Stimulated activated CD8-positive, alpha-beta memory T cell treated with anti-CD3 and anti-CD28 coated beads, Interleukin-4, amount 100 ng/mL, for 4 hours (primary cell): Measurements from ENCODE around the gene RNF150.

ENCODE experiments used
- DNase-seq, 2 donors: peaks; one replicate each; pipeline ENCODE4 v3.0.0-alpha.2; 2020; ENCODE audit warnings: low read depth in 2 of 2, low spot score in 1 of 2

The RNF150 gene

DNA sequence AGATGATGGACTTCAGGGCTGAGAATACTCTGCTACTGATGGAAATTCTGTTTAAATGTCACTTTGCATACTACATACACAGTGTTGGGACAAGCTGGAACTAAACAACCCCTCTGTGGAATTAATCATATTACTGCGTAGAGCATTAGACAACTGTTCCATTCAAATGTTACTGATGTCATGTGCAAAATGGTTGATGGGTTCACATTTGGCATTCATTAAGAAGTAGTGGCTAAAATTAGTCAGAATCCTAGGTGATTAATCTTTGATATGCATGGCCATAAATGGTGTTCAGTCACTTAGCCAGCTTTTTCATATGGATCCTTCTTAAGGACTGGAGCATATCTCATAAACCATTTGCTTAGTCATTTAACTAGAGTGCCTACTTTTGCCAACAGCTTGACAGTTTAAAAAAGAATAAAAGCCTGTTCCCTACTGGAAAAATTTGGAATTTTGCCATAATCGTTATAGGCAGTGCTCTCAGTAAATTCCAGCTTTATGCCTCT, 105.2 kb downstream of the RNF150 start:
- DNase-seq: no peak

- no peak for DNase-seq
These were observed 105.8 kb downstream of the RNF150 start for GRCh38 chr4:141027421-141027820.

DNA sequence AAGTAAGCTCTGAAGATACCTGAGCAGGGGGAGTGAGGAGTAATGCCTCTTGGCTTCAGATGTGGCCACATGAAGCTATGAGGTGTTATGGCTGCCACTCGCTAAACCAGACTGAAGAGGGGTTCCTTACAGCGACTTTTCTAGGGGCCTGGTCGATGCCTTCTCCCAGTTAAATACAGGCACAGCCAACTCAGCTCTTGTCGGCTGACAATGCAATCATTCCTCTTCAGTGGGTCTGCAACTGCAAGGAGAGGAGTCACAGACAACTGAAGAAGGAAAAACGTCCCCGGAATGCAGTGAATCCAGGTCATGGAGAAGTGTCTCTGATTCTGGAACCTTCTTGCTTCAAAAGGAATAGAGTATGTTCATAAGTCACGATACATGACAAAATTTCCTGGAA, 106.4 kb downstream of the RNF150 start:
- no peak for DNase-seq

- DNase-seq: no peak
These were observed 110.2 kb downstream of the RNF150 start for GRCh38 chr4:141023051-141023450.

- DNase-seq: no peak
These were observed 111.1 kb downstream of the RNF150 start for GRCh38 chr4:141022111-141022695.

DNA sequence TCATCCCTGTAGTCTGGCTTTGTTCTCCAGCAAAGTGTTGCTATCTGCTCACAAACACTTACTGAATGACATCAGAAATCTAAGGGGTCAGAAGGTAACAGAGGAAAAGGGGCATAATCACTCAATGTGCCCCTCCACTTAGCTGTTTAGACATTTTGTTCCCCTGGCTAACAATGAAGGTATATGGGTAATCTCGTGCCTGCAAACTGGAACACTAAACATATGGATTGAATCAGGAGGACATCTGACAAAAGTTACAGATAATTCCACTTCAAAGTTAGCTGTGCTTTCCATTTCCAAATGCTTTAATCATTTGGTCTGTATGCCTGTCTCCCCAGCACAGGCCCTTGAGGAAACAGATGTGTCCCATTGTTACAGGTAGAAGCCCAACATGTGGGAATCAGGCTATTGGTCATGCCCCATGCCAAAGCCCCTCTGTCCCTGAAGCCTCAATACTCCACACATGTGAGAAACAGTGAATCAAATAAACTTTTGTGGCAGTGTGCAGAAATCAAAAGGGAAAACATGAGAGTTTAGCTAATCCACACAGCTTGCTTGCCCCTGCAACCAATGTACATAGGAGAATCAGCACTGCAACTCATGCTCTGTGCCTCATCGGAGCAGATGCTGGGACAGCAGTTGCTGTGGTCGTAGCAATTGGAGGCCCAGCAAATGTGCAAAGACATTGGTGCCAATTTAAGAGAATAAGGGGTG, 111.7 kb downstream of the RNF150 start:
- DNase-seq: no peak

DNA sequence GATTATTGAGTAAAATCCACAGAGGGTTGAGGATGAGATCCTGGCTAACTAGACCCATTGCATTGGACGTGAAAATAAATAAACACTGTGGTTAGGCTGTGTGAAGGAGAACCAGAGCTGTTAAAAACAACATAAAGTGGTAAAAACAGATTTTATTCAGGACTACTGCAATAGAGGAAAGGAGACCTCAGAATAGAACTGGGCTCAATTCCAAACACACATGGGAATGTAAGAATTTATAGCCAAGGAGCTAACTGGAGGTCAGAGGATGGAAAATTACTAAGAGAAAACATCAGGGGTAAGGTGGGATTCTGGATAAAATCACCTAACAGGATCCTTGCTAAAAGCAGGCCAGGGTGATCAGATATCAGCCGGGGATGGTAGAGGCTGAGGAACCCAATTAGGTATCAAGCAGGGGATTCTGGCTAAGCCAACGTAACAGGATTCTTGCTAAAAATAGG, 112.4 kb downstream of the RNF150 start:
- no peak for DNase-seq

DNA sequence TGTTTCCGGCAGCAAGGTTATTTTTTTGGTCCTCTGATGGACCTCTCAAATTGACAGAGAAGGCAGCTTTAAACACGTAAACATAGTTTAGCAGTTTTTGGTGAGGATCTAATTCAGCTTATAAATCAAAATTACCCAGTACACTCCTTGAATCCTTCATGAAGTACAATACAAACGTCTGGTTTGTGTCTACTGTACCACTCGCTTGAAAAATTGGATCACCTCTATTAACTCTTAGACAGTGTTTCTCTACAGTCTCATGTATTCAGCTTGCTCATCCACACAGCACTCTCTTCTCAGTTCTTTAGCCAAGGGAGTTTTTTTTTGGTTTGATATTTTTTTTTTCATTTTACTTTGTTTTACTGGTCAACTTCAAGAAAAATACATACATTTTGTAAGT, 113.5 kb downstream of the RNF150 start:
- DNase-seq: no peak

DNA sequence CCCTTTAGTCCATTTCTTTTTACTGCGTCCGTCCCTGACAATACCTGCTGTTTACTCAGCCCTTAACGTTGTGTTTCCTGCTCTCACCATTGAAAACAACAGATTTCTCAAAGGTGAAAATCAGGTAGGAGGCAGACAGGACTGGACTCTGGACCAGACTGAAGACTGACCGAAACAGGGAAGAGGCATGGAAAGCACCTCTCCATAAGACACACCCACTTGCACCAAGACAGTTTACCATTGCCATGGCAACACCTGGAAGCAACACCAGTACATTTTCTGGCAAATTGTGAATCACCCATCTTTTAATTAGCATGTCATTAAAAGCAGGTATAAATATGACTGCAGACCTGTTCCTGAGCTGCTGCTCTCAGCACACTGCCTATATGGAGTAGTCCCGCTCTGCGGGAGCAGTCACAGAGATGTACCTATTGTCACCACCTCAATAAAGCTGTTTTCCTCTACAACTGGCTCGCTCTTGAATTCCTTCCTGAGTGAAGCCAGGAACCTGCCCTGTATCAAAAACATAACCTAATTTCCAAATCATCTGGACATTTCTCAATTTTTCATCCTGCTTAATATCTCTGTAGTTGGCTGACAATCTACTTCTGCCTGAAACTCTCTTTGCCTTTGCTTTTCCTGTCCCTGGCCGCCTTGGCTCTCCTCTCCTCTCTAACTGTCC, 117.0 kb downstream of the RNF150 start:
- DNase-seq: no peak

DNA sequence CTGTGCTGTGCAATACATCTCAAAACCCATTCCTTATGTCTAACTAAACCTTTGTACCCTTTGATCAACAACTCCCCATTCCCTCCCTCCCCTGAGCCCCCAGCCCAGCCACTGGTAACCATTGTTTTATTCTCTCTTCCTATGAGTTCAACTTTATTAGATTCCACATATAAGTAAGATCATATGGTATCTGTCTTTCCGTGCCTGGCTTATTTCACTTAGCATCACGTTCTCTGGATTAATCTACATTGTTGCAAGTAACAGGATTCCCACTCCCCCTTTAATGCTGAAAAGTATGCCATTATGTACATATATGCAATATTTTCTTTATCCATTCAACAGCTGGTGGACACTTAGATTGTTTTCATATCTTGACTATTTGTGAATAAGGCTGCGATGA, 119.4 kb downstream of the RNF150 start:
- no peak for DNase-seq

DNA sequence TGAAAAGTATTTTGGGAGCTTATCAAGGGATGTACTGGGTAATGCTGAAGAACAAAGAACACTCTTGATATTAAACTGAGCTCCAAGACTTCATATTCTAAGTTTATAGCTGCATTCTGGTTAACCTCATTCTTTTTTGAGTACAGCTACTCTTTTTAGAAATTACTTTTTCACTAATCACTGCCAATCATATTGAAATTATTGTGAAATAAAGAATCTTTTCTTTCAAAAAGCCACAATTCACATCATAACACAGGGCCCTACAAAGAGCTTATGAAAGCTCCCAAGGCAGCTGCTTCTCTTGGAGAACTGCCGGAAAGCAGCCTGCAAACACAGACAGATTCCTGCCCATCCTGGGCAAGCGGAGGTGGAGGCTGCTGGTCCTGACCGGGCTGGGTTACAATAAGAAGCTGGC, 121.4 kb downstream of the RNF150 start:
- DNase-seq: no peak

- DNase-seq: no peak
These were observed 123.3 kb downstream of the RNF150 start for GRCh38 chr4:141009931-141010330.

DNA sequence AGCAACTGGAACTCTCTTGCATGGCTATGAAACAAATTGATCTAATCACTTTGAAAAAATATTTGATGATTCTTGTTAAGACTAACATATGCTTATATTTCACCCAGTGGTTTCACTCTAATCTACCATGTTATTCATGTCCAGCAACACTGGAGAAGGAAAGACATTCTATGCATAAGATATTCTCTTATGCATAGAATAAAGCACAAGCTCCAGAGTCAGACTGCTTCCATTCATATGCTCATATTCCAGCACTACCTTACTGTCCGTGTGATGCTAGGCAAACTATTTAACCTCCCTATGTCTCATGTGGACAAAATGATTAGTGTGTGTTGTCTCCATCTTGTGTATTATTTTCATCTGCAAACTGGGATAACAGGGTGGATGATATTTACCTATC, 124.1 kb downstream of the RNF150 start:
- no peak for DNase-seq

DNA sequence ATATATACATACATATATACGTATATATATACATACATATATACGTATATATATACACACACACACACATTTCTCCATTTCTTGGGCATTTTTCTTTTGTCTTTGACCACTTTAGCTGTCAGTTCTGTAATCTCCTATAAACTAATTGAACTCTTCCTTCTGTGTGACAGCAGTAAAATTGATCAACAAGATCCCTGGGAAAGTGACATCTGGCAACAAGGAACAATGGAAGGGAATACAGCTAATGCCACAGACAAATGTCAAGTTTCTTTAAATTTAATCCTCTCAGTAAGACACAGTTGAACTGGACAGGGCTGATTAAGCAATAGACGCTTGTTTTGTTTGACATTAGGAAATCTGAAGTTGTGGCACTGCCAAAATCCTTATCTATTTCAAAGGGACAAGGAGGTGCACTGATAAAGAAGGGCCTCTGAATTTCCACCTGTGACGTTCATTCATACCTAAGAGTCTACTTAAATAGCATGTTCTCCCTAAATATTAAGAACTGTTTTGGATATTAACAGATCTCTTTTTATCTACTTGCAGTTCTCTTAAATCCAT, 126.9 kb downstream of the RNF150 start:
- DNase-seq: no peak

DNA sequence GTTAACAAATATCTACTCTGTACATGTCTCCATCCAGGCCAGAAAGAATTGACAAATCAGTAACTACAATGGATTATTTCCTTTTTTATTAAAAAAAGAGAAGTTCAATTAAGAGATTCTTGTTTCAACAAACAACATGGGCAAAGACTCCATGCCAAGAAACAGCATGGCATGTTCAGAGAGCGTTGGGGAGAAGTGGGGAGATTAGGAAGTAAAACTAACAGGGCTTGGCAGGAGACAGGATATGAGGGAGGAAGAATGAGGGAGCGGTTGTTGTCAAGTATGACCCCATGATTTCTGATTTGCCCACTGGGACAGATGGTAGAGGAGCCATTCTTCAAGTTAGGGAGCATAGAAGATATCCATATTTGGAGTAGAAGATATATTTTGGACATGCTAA, 128.4 kb downstream of the RNF150 start:
- no peak for DNase-seq

DNA sequence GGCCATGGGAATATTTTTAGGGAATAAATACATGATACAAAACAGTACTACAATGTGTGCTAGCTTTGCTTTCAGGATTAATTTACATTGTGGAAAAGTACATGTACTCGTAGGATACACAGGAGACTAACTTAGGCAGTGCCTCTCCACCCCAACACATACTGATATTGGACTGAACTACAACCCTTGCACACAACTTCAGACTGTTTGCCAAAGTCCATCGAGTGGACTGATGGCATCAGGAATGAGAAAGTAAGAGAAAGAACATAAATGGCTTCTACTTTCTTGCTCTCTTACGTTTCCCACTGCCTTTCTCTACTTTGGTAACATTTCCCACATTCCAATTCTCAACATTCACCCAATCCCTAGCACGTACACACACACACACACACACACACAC, 130.1 kb downstream of the RNF150 start:
- DNase-seq: no peak

DNA sequence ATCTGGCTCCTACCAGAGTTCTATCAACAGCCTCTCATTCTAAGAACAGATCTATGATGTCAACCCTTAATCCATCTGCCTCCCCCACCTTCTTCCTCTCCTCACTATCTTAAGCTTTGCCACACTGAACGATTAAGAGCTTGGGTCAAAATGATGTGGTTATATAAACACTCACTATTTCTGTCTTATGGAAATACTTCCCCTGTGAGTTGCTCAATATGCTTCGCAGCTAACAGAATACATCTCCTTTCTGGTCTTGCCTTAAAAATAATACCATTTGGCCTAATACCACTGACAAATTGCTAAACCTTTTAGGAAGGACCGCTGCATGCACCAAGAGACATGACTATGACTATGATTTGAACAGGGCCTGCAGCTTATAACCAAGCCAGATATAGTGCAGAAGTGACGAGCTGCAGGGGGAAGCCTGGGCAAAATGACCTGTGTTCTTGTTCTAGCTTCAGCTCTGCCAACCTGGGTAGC, 130.9 kb downstream of the RNF150 start:
- no peak for DNase-seq

DNA sequence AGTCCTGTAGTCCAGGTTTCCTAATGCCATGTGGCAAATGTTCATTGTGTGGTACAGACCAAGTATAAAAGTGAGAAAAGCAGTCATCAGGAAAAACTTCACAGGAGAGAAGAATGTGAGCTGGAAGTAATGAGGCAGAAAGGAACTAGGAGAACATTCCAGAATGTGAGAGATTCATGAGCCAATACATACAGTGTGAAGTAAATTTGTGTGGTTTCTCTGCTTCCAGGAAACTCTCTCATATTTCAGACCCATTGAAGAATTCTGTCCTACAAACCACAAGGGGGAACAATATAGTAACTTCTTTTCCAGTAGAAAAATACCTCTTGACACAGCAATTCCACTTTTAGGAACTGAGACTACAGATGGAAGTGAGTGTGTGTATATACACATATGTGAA, 136.5 kb downstream of the RNF150 start:
- DNase-seq: no peak

GRCh38 chr4:140995058-140995457, 138.2 kb downstream of the RNF150 start:
- no peak for DNase-seq

- DNase-seq: no peak
These were observed 139.3 kb downstream of the RNF150 start for GRCh38 chr4:140994015-140994414.

- no peak for DNase-seq
These were observed 139.9 kb downstream of the RNF150 start for GRCh38 chr4:140993370-140993769.

DNA sequence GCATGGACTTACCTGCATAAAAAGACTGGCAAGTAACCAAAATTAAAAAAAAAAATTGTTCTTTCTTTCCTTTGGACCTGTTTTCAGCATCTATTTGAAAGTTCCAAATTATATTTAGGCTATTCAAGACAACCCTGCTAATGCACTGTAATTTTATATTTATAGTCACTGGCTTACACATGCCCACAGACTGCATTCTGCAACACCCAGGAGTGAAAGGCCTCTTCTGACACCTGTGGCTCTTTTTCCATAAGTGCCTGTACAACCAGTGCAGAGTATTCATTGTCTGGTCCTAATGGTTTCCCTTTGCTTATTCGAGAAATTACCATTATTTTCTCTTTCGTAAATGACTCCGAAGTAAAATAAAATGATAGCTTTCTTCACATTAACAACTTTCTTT, 143.3 kb downstream of the RNF150 start:
- no peak for DNase-seq
